Fibroblast of lung (primary cell): ENCODE data around the gene SSBP3.

Source experiments
- CTCF ChIP-seq, 2 donors: IDR thresholded peaks in 1 of 2; conservative IDR thresholded peaks in 1 of 2; 1 replicate in 1 of 2; 2 replicates in 1 of 2; pipeline ENCODE4 v1.5.1; 2011 to 2012; ENCODE audit warnings: low read length in 2 of 2, control low read depth in 1 of 2, inconsistent platforms in 1 of 2, low read depth in 1 of 2, mild to moderate bottlenecking in 1 of 2
- EZH2 ChIP-seq: IDR thresholded peaks from 2 replicates; pipeline ENCODE4 v1.5.1; 2012; ENCODE audit warnings: low read length, control low read depth, mild to moderate bottlenecking; ENCODE audit errors: missing control alignments

DNA sequence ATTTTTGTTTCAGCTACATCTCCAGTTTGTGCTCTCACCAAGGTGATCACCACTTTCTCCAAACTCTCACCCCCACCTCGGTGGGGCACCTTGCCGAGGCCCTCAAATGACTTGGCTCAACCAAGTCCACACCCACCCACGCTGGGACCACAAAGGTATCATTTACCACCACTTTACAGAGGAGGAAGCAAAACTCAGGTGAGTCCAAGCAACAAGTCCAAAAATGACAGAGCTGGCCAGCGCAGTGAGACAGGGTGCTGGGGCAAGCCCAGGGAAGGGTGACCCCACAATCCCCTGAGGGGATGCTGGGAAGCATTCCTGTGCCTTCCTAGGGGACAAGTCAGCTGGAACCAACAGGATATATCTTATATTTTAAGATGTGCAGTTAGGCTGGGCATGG lies 24.7 kb downstream of the SSBP3 start:
- TF ChIP-seq CTCF (conservative IDR thresholded peaks at IDR 0.05 in 1 of 2, IDR thresholded peaks at IDR 0.05 in 1 of 2; ENCODE audit: low read depth in 1 of 2, low read length in 2 of 2) = no peak
- no peak for TF ChIP-seq EZH2
